Activated T-helper 1 cell treated with anti-CD3 and anti-CD28 coated beads, Interleukin-2, amount 50 U/mL, for 16 hours (primary cell): ENCODE measurements around the gene GNA12.
"Not testable (repeated sequence)": the region's sequence is repeated elsewhere in the genome, so short reads cannot be mapped to it uniquely, and the experiment has no call there.

ENCODE experiments used
- DNase-seq, 2 donors: peaks; one replicate each; pipeline ENCODE4 v3.0.0-alpha.2; 2020; ENCODE audit warnings: low read depth in 1 of 2, low spot score in 1 of 2

The GNA12 gene

DNA sequence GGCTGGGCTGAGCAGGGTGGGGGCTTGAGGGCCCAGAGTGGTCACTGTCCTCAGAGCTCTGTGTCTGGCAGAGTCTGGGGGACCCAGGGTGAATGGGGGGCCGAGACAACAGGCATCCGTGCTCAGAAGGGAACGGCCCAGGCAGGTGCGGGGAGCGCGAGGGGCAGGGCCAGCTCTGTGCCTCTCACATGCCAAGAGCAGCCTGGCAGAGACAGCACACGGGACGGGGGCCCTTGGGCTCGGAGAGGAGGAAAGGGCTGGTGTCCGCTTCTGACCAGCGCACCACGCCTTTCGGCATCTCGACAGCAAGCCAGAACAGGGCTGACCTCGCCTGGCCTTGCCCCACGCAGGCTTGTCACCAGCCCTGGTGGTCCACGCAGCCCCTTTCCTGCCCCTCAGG is 142.7 kb downstream of the GNA12 start:
- no peak for DNase-seq

GRCh38 chr7:2700141-2700850 is 143.8 kb downstream of the GNA12 start:
- no peak for DNase-seq

DNA sequence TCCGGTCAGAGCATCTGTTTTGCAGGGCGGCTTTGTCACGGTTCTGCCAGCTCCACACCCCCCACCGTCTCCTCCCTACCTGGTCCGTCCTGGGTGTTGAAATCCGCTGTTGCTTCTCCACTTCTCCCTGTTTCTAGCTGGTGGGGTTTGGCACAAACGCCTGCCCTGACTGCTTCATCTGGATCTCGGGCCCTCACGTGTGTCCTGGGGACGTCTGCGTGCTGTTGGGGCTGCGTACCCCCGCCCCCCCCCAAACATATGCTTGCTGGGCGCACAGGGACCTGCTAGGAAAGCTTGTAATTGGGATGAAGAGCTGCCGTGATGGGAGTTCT is 144.9 kb downstream of the GNA12 start:
- DNase-seq: no peak

GRCh38 chr7:2698581-2699288 is 145.4 kb downstream of the GNA12 start:
- DNase-seq: peak; percentile 12 to 44

DNA sequence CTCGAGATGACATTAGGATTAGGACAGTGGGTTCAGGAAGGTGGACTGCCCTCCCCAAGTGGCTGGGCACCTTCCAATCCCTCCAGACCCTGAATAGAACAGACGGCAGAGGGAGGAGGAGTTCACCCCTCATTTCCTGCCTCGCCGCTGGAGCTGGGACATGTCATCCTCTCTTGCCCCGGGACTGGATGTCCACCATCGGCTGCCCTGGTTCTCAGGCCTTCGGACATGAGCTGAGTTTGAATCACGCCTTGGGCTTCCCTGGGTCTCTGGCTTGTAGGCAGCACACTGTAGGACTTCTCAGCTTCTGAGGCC is 150.0 kb downstream of the GNA12 start:
- not testable (repeated sequence) for DNase-seq

DNA sequence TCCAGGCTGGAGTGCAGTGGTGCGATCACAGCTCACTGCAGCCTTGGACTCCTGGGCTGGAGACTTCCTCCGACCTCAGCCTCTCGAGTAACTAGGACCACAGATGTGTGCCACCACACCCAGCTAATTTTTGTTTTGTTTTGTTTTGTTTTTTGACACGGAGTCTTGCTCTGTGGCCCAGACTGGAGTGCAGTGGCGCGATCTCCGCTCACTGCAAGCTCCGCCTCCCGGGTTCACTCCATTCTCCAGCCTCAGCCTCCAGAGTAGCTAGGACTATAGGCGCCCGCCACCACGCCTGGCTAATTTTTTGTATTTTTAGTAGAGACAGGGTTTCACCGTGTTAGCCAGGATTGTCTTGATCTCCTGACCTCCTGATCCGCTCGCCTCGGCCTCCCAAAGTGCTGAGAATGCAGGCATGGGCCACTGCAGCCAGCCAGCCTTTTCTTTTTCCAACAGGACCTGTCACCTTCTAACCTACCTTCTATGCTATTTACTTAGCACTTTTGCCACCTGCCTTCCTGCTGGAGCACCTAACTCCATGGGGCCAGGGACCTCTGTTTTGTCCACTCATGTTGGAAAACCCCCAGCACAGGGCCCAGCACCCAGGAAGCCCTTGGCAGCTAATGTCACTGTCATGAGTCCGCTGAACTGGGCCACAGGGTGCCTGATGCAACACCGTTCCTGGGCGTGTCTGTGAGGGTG is 150.5 kb downstream of the GNA12 start:
- not testable (repeated sequence) for DNase-seq

GRCh38 chr7:2692543-2692942 is 151.6 kb downstream of the GNA12 start:
- no peak for DNase-seq

DNA sequence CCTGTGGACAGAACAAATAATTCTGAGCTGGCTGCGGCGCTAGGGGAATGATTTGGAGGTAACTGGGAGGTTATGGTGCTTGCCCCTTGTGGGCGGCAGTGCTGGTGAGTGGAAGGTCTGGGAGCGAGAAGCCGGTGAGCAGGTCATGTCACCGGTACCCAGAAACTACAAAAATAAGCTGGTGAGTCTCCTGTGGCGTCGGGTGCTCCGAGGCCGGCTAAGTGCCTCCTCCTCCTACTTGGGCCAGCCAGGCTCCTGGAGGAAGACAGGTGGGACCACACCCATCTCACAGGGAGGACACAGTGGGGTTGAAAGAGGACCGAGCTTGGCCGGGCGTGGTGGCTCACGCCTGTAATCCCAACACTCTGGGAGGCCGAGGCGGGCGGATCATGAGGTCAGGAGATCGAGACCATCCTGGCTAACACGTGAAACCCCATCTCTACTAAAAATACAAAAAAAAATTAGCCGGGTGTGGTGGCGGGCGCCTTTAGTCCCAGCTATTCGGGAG is 152.1 kb downstream of the GNA12 start:
- not testable (repeated sequence) for DNase-seq

DNA sequence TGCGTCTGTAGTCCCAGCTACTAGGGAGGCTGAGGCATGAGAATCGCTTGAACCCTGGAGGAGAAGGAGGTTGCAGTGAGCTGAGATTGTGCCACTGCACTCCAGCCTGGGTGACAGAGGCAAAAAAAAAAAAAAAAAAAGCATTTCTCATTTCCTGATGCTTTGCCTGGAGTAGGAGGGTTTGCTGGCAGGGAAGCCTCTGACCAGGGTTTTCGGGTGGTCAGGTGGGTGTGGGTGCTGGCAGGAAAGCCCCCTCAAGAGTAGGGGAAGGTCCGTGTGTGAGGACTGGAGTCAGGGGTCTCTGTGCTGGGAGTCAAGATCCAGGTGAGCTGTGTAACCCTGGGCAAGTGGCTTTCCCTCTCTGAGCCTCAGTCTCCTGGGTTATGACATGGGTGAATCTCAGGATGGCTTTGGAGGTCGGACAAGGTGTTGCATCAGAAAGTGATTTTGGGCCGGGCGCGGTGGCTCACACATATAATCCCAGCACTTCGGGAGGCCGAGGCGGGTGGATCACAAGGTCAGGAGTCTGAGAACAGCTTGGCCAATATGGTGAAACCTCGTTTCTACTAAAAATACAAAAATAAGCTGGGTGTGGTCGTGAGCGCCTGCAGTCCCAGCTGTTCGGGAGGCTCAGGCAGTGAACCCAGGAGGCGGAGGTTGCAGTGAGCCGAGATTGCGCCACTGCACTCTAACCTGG is 152.9 kb downstream of the GNA12 start:
- DNase-seq: no peak

- no peak for DNase-seq
Measured at GRCh38 chr7:2689951-2690705, 154.0 kb downstream of the GNA12 start.

- no peak for DNase-seq
Measured at GRCh38 chr7:2689343-2689847, 154.7 kb downstream of the GNA12 start.

GRCh38 chr7:2688409-2689342 is 155.4 kb downstream of the GNA12 start:
- DNase-seq: no peak

DNA sequence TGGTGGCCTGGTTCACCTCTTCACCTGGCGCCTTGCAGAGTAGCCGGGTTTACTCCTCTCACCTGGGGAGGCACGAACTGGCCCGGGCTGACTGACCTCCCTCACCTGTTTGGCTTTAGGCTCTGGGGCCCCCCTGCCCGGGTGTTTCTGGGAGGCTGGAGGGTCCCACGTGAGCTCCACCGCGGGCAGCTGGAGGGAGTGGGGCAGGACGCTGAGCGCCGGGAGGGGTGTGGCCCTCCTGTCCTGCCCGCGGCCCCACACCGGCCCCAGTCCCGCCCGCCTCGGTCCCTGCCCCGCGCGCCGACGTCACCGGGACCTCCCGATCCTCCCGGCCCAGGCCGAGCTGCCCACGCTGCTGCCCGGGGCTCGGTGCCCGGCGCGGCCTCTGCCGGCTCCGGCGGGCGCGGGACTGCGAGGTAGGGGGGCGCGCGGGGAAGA is 156.2 kb downstream of the GNA12 start, which contains the start of gene AMZ1:
Gene AMZ1 (plus strand): TSS at position 322 of the 438 bp plus-strand sequence. CDS start 12,250 bp downstream, outside the sequence.
- no peak for DNase-seq

GRCh38 chr7:2687338-2687869 is 156.7 kb downstream of the GNA12 start:
- no peak for DNase-seq

- no peak for DNase-seq
Measured at GRCh38 chr7:2686101-2686500, 158.0 kb downstream of the GNA12 start.

DNA sequence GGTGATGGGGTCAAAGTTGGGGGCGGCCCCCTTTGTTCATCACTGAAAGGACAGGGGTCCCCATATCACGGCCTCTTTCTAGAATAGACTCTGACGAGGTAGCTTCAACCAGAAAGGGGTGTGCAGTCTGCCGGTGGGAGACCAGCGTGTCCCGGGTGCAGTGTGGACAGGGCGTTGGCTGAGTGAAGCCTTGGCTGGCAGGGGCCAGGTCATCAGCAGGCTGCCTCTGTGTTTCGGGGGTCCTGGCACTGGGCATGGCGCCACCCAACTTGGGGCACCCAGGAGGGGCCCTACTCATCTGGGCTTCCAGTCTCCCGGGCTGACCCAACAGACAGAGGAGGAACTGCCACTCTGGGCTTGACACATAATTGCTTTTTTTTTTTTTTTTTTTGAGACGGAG is 159.6 kb downstream of the GNA12 start:
- no peak for DNase-seq

DNA sequence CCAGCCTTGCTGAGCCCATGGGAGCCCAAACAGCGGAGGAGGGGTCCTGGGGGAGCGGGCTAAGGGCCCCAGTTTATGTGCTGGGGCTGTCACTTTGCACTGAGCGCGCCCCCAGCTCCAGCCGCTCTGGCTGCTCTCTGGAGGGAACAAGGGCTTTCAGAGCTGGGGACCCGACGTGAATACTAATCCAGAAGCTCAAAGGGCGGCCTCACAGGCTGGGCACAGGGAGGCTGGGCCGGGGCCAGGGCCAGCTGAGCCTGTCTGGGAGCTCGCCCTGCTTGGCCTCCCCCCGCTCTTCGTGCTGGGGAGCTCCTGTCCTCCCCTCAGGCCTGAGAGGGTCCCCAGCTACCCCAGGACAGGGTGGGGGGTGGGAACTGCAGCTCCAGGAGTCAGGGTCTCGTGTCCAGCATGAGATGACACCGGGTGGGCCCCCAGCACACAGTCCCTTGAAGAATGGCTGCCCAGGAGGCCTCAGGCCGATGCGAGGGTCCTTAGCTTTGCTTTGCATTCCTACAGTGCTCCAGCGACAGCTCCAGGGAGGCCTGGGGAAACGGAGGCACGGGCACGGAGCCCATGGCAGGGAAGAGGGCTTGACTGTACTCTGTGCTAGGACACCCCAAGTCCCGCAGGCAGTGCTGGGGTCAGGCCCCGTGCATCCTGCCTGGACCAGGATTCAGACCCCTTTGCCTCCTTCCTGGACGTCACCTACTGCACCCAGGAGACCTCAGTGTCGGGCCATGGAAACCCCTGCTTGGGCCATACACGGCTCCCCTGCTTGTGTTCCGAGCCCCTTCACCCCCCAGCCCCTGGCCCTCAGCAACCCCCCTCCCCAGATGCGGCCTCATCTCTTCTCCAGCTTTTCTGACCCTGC is 161.9 kb downstream of the GNA12 start:
- DNase-seq: no peak
